KOPT-K1 (cell line): ENCODE results near the gene FLT3LG.

ENCODE experiments used
- H3K27ac ChIP-seq: fragments of 200-600 bp; sonication (generic); 2 replicates; pipeline ENCODE4 v1.5.1; 2016; ENCODE audit warnings: antibody characterized with exemption, mild to moderate bottlenecking, low read depth, low read length; ENCODE audit not compliant: poor library complexity, severe bottlenecking
- H3K36me3 ChIP-seq: fragments of 200-600 bp; sonication (generic); 2 replicates; pipeline ENCODE4 v1.5.1; 2017; ENCODE audit warnings: antibody characterized with exemption, mild to moderate bottlenecking, low read length, moderate library complexity; ENCODE audit not compliant: insufficient read depth
- H3K9me3 ChIP-seq: fragments of 200-600 bp; sonication (generic); 2 replicates; pipeline ENCODE4 v1.5.1; 2017; ENCODE audit warnings: antibody characterized with exemption, low read length, mild to moderate bottlenecking; ENCODE audit not compliant: insufficient read depth, poor library complexity, severe bottlenecking

The FLT3LG gene

GRCh38 chr19:49486710-49487276, 12.8 kb downstream of the FLT3LG start:
- Histone ChIP-seq H3K9me3 (no peaks in the 10 kb centered on the region), H3K36me3 (peaks cover 55% of the 10 kb centered on the region), H3K27ac (peak overlapping the region; percentile 88)

- Histone ChIP-seq H3K9me3 (no peaks in the 10 kb centered on the region), H3K36me3 (peaks cover 56% of the 10 kb centered on the region), H3K27ac (peak within 1 kb of the TSS; percentile 88)
Measured at GRCh38 chr19:49487277-49488045, 13.4 kb downstream of the FLT3LG start, which contains the start of gene RPL13A. Gene RPL13A (plus strand): TSS chr19:49487608. CDS start chr19:49487630, 22 bp downstream.

GRCh38 chr19:49488046-49488862, 14.2 kb downstream of the FLT3LG start:
- Histone ChIP-seq H3K9me3 (no peaks in the 10 kb centered on the region), H3K36me3 (peaks cover 59% of the 10 kb centered on the region), H3K27ac (peak overlapping the region; percentile 88)

DNA sequence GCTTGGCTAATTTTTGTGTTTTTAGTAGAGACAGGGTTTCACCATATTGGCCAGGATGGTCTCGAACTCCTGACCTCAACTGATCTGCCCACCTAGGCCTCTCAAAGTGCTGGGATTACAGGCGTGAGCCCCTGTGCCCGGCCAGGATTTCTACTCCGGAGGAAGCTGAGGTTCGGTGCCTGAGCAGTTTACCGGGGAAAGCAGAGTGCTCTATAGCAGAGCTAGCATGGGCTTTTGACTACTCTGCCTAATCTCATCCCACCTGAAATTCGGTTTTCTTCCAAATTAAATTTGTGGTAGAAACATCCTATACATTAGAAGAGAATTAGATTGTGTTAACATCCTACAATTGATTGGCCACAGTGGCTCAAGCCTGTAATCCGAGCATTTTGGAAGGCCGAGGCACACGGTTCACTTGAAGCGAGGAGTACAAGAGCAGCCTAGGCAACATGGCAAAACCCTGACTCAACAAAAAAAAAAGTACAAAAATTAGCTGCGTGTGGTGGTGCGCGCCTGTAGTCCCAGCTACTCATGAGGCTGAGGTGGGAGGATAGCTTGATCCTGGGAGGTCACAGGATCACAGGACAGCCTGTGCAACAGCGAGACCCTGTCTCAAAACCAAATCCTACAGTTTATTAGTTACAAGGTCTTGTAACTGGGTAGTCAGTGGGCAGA, 15.0 kb downstream of the FLT3LG start:
- peak overlapping the region; percentile 88 for H3K27ac ChIP-seq
- peaks cover 59% of the 10 kb centered on the region for H3K36me3 ChIP-seq
- no peaks in the 10 kb centered on the region for H3K9me3 ChIP-seq

- Histone ChIP-seq H3K9me3 (no peaks in the 10 kb centered on the region), H3K36me3 (peaks cover 59% of the 10 kb centered on the region), H3K27ac (peak overlapping the region; percentile 88)
Measured at GRCh38 chr19:49489601-49490167, 15.7 kb downstream of the FLT3LG start.

GRCh38 chr19:49490287-49491029, 16.4 kb downstream of the FLT3LG start:
- peaks cover 59% of the 10 kb centered on the region for H3K36me3 ChIP-seq
- H3K27ac ChIP-seq: peak overlapping the region; percentile 88
- no peaks in the 10 kb centered on the region for H3K9me3 ChIP-seq

GRCh38 chr19:49491030-49491803, 17.2 kb downstream of the FLT3LG start:
- Histone ChIP-seq H3K9me3 (no peaks in the 10 kb centered on the region), H3K36me3 (peaks cover 59% of the 10 kb centered on the region), H3K27ac (no peak overlapping the region)

DNA sequence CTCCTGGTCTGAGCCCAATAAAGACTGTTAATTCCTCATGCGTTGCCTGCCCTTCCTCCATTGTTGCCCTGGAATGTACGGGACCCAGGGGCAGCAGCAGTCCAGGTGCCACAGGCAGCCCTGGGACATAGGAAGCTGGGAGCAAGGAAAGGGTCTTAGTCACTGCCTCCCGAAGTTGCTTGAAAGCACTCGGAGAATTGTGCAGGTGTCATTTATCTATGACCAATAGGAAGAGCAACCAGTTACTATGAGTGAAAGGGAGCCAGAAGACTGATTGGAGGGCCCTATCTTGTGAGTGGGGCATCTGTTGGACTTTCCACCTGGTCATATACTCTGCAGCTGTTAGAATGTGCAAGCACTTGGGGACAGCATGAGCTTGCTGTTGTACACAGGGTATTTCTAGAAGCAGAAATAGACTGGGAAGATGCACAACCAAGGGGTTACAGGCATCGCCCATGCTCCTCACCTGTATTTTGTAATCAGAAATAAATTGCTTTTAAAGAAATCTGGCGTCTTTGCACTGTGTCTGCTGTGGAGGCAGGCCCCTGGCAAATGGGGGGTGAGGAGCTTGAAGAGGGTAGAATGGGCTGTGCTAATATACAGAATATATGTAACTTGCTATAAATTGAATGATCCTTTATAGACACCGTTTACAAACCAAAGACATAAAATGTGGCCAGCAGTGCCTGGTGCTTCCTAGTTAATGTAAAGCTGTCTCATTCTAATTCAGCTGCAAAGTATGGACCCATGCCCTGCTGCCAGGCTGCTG, 18.0 kb downstream of the FLT3LG start:
- H3K27ac ChIP-seq: no peak overlapping the region
- no peaks in the 10 kb centered on the region for H3K9me3 ChIP-seq
- H3K36me3 ChIP-seq: peaks cover 59% of the 10 kb centered on the region

DNA sequence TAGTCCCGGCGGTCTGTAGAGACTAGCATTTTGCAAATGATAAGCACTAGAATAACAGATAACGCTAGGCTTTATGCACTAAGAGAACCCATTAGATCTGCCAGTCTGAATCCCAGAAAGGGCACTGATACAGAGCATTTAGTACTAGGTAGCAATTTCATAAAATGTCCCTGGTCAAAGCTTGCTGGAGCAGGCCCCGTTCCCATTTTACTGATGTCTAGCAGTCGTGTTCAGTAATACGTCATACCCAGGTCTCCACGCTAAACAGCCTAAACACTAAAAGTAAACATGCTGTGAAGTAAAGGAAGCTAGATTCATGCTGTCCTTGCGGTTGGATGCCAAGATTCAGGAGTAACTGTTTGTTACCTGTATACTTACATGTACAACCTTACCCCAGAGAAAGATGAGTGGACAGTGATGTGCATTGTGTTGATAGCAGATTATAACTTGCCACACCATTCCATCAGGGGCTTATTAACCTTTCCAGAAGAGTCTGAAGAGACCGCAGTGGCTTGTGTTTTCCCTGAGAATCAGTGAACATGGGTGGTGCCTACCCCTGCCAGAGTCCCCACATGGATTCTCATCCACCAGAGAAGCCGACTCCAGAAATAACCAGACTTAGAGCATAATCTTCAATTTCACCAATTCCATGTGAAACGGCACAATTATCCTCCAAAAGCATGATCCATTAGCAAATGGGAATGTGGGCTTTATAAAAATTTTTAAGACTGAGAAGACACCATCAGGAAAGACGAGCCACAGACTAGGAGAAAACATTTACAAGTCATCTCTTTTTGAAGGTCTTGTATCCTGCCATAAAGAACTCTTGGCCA, 18.8 kb downstream of the FLT3LG start:
- Histone ChIP-seq H3K36me3 (peaks cover 65% of the 10 kb centered on the region), H3K9me3 (no peaks in the 10 kb centered on the region), H3K27ac (no peak overlapping the region)

GRCh38 chr19:49496574-49497008, 22.6 kb downstream of the FLT3LG start:
- Histone ChIP-seq H3K36me3 (peaks cover 51% of the 10 kb centered on the region), H3K9me3 (no peaks in the 10 kb centered on the region), H3K27ac (peak overlapping the region; percentile 87)

GRCh38 chr19:49497047-49497788, 23.2 kb downstream of the FLT3LG start:
- peak overlapping the region; percentile 87 for H3K27ac ChIP-seq
- H3K9me3 ChIP-seq: no peaks in the 10 kb centered on the region
- peaks cover 45% of the 10 kb centered on the region for H3K36me3 ChIP-seq

- Histone ChIP-seq H3K9me3 (no peaks in the 10 kb centered on the region), H3K27ac (peak overlapping the region; percentile 87), H3K36me3 (peaks cover 40% of the 10 kb centered on the region)
Measured at GRCh38 chr19:49497789-49498103, 23.7 kb downstream of the FLT3LG start.
